Pons (tissue), 1 donor: ENCODE results near the gene THBS2.
"Not testable (repeated sequence)": the region's sequence is repeated elsewhere in the genome, so short reads cannot be mapped to it uniquely, and the experiment has no call there.

Experiments
- DNase-seq: peaks from one replicate; pipeline ENCODE4 v3.0.0-alpha.2; 2016; ENCODE audit warnings: low spot score

The THBS2 gene

GRCh38 chr6:169271877-169272216 lies 18.2 kb upstream of the THBS2 start:
- no peak for DNase-seq

DNA sequence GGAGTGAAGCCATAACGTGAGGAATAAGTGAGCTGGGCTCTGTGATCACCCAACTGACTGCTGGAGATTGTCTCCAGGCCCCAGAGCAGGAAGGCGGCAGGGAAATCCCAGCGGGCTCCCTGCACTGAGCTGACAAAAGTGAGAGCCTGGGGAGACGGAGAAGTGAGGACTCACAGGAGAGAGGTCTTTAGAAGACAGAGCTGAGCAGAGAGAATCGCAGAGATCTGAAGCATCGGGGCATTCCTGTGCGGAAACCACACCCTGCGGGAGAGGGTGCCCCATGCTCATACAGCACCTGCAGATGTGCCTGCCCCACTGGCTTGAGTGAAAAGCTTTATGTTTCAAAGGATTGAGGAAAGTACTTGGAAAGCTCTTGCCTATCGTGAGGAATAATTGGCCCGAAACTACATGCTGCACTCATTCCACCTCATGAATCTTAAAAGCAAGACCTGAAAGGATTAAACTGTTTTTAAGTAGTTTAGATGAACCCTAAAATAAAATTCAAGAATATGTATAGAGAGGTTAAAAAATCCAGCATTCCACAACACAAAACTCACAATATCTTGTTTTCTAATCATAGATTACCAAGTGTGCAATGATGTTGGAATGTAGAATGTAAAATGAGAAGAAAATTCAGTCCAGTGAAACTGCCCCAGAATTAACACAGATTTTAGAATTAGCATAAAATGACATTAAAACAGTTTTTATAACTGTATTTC lies 17.7 kb upstream of the THBS2 start:
- DNase-seq, result no peak

GRCh38 chr6:169270077-169270380 lies 16.4 kb upstream of the THBS2 start:
- DNase-seq, result not testable (repeated sequence)

- DNase-seq, result no peak
Measured at GRCh38 chr6:169269180-169270076, 15.8 kb upstream of the THBS2 start.

DNA sequence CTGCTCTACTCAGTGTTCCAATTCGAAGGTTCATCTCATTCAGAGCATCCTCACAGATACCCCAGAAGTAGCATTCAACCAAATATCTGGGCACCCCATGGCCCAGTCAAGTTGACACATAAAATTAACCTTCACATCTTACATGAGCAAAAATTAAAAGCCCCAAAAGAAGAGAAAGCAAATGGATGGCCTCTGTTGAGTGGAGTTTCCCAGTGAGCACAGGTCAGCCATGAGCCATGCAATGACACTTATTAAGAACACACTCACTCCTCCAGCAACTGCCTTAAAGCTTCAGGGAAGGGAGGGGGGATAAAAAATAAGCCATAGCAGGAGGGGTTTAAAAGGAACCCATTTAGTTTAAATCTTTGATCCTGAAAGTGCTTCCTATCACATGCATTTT lies 14.6 kb upstream of the THBS2 start:
- no peak for DNase-seq

- no peak for DNase-seq
Measured at GRCh38 chr6:169266746-169267591, 13.3 kb upstream of the THBS2 start.

GRCh38 chr6:169266261-169266660 lies 12.6 kb upstream of the THBS2 start:
- DNase-seq, result no peak

GRCh38 chr6:169265486-169266131 lies 12.0 kb upstream of the THBS2 start:
- no peak for DNase-seq

DNA sequence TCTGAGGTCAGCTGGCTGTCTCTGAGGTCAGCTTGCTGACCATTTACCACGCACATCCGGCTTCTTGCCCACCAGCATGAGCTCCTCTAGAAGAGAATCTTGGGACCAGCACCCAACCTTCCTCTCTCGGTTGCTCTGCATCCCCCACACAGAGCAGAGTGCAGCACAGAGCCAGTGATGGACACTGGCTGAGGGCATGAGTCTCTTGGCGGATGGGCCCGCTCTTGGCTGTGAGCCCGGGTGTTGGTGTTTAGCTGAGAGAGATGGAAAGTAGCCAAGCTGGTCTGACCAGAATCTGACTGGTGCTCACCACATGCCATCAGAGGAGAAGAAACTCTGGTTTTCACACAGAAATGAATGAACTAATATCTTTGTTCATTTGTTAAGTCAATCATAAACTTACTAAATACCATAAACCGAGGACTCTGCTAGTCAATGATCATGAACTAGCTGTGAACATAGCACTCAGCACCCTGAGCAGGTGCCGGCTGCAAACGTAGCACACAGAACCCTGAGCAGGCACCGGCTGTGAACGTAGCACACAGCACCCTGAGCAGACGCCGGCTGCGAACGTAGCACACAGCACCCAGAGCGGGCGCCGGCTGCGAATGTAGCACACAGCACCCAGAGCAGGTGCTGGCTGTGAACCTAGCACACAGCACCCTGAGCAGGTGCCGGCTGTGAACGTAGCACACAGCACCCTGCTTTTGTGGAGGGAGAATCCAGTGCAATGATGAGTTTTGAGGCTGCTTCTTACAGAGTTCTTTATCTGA lies 10.4 kb upstream of the THBS2 start:
- peak; percentile 30 for DNase-seq

GRCh38 chr6:169263374-169263773 lies 9.7 kb upstream of the THBS2 start:
- no peak for DNase-seq

- not testable (repeated sequence) for DNase-seq
Measured at GRCh38 chr6:169262602-169263001, 9.0 kb upstream of the THBS2 start.

DNA sequence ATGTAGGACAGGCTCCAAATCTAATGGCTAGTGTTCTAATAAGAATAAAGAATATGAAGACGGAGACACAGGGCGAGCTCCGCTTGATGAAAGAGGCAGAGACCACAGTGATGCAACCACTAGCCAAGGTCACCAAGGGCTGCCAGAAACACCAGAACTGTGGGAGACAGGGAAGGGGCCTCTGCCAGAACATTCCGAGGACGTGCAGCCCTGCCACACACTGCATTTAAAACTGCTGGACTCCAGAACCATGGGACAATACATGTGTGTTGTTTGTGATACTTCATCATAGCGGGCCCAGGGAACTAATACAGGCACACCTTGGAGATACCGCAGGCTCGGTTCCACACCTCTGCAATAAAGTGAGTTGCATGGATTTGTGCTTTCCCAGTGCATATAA lies 2.9 kb upstream of the THBS2 start:
- DNase-seq, result no peak

- no peak for DNase-seq
Measured at GRCh38 chr6:169256061-169256460, 2.4 kb upstream of the THBS2 start.

GRCh38 chr6:169255643-169256042 lies 2.0 kb upstream of the THBS2 start:
- DNase-seq, result no peak

DNA sequence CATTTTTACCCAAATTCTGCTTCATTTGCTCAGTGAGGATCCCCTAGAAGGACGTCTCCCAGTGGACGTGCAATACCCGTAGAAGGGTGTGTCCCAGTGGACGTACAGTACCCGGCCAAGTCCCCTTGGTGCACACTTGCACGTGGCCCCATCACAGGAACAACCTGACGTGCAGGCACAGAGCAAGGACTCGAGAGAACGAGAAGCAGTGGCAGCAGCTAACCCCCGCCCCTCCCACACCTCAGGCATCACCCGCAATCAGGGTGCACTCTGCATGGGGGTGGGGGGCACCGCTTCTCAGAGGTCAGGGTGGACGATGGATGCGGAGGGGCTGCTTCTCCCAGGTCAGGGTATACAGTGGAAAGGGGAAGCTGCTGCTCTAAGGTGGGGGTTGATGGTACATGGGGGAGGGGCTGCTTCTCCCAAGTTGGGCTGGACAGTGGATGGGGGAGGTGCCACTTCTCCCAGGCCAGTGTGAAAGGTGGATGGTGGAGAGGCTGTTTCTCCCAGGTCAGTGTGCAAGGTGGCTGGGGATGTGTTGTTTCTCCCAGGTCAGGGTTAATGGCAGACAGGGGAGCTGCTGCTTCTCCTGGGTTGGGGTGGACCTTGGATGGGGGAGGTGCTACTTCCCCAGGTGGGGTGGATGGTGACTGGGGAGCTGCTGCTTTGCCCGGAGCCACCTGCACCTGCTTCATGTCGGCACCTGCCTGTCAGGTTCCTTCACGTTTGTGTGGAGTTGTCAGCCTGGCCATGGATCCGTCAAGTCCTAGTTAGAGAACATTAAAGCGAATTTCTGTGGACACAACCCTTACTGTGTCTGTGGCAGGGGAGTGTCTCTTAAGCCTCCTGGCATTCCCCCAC lies 1.0 kb upstream of the THBS2 start:
- DNase-seq, result no peak

GRCh38 chr6:169252505-169253189 lies 999 bp downstream of the THBS2 start:
- peak; percentile 73 for DNase-seq

- peak; percentile 30 for DNase-seq
Measured at GRCh38 chr6:169251822-169252504, 1.7 kb downstream of the THBS2 start.

DNA sequence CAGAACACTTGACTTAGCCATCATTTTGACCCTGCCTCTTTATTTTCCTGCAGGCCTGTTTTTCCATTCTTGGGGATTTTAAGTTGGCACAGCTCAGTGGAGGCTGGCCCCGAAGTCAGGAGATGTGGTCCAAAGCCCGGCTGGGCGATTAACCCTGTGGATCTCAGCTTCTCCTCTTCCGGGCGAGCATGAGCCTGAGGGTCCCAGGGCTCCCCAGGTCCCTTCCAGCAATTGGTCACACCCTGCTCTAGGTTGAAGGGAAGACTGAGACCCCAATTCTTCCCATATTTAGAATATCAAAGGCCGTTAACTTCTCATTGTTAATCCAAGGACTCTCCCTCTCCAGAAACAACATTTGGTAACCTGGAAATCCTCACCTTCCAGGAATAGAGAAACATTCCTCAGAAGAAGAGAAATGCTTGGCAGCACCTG lies 2.3 kb downstream of the THBS2 start:
- peak; percentile 67 for DNase-seq

DNA sequence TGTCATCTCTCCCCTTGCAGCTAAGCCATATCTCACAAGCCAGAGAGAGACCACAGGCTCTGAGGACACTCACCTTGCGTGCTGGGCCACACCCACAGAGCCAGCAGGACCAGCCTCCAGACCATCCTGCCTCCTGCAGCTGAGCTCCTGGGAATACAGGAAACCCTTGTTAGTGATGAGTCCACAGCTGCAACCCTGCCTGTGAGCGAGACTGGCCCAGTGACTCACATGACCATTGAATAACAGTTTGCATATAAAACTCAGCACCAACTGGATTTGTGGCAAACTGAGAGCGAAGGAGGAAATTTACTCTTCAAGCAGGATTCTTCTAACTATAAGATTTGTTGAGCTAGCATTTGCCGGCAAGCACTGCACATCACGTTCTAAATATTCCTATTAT lies 3.0 kb downstream of the THBS2 start:
- DNase-seq, result peak; percentile 97
